NT2/D1 (cell line): Measurements from ENCODE around the gene WDR77.

ENCODE experiments used
- SUZ12 ChIP-seq: IDR thresholded peaks from 2 replicates; pipeline ENCODE4 v1.6.1; 2011; ENCODE audit not compliant: insufficient read length, insufficient read depth; ENCODE audit errors: extremely low read depth
- ZNF274 ChIP-seq: IDR thresholded peaks from 2 replicates; pipeline ENCODE4 v1.6.1; 2011; ENCODE audit warnings: mild to moderate bottlenecking, low read depth, low read length

- TF ChIP-seq SUZ12: no peak
- TF ChIP-seq ZNF274: no peak
Observed at GRCh38 chr1:111406321-111406768, 42.7 kb downstream of the WDR77 start.
